IPS-18c (cell line): ENCODE results near the gene IL18BP.

Experiments used
- H3K4me3 ChIP-seq: 2 replicates; pipeline ENCODE4 v1.7.0; 2013; ENCODE audit warnings: low read depth, mild to moderate bottlenecking, low read length, moderate library complexity; ENCODE audit not compliant: insufficient read depth
- H3K9me3 ChIP-seq: one replicate; pipeline ENCODE4 v1.6.1; 2013; ENCODE audit warnings: mild to moderate bottlenecking, low read length, moderate library complexity; ENCODE audit not compliant: control insufficient read depth, insufficient read depth

IL18BP gene

GRCh38 chr11:72005347-72006260, 6.9 kb downstream of the IL18BP start:
- H3K4me3 ChIP-seq, result no peak overlapping the region
- H3K9me3 ChIP-seq, result no peaks in the 10 kb centered on the region

DNA sequence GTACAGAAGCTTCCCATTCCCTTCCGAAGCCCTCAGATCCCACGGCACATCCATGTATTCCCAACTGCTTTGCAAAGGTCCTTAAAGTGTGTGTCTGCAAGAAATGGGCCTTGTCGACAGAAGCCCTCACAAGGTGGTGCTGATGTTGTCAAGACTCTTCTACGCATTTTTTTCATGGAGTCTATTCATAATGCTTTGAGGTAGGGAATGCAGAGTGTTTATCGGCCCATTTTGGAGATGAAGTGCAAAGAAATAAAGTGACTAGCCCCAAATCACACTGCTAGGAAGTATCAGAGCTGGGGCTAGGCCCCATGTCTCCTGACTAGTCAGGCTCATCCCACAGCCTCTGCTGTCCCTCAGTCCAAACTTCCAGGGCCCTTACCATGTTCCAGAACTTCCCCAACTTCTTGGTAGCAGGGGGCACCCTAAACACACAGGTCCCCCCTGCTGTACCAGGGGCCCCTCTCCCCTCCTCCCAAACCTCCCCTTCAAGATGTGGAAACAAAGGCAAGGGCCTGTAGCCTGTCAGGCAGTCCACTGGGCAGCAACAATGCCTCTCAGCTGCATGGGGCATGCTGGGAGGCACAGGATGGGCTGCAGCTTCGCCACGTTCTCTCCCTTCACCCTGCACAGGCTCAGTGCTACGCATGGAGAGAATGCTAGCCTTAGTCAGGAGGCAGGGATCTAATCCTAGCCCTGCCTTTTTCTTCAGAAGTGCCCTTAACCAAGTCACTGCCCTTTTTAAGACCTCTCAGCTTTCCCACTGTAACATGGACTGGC, 7.8 kb downstream of the IL18BP start:
- Histone ChIP-seq H3K4me3 (no peak overlapping the region), H3K9me3 (no peaks in the 10 kb centered on the region)

DNA sequence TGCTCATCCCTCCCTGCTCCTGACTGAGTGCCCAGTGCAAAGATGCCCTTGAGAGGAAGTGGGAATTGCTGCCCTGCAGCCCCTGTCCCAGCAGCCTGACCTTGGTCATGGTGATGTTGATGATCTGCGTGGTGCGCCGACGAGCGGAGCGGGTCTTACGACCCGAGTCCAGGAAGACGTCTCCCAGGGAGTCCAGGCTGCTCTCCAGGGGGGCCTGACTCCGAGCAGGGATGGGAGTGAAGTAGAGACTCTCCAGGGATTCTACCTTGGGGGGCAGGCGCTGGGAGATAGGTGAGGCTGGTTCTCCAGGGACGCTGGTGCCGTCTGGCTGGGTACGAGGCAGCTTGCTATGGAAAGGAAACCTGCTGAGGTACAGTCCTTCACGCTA, 8.4 kb downstream of the IL18BP start:
- Histone ChIP-seq H3K9me3 (no peaks in the 10 kb centered on the region), H3K4me3 (no peak overlapping the region)

DNA sequence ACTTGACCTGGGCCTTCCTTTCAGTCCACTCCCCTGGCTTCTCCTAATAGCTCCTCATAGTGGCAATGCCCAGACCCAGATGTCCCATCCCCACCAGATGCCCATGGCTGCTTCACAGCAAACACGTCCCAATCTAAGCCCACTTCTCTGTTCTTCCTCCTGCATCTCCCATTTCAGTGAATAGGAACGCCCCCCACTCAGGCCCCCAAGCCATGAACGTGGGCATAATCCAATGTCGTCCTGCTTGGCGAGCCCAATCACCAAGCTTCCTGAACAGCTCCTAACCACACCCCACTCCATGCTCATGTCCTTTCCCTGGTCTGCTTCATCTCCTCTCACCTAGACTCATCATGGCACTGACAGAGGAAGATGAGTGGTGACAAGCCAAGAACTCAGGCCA, 8.9 kb downstream of the IL18BP start:
- no peak overlapping the region for H3K4me3 ChIP-seq

GRCh38 chr11:72008728-72009127, 10.0 kb downstream of the IL18BP start:
- H3K4me3 ChIP-seq, result no peak overlapping the region
- H3K9me3 ChIP-seq, result no peaks in the 10 kb centered on the region

More for the DNA sequence above, 8.9 kb downstream of the IL18BP start:
- H3K9me3 ChIP-seq, result no peaks in the 10 kb centered on the region

- Histone ChIP-seq H3K9me3 (no peaks in the 10 kb centered on the region), H3K4me3 (no peak overlapping the region)
Observed at GRCh38 chr11:72009156-72009555, 10.4 kb downstream of the IL18BP start.

GRCh38 chr11:72010529-72011233, 12.0 kb downstream of the IL18BP start:
- no peak overlapping the region for H3K4me3 ChIP-seq
- no peaks in the 10 kb centered on the region for H3K9me3 ChIP-seq

DNA sequence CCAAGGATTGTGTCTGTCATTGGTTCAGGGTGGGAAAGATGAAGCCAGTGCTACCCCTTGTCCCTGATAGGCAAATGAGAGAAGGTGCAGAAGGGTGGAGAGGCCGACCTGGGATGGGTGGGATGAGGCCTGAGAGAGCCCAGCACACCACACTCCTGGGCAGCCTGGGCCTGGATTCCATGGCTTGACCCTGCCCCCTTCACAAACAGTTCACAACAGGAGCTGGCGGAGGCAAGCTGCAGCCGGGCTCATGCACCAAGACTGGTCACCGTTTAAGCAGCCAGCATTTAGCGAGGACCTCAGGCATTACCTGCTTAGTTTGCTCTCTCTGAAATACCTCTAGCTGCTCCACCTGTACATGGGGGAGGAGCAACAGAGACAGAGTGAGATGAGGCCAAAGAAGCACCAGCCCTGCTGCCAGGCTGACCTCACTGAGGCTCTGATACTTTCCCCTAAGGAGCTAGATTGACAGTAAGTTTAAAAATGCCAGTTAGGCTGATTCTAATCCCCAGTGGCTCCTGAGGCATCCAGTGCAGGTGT, 13.5 kb downstream of the IL18BP start:
- H3K9me3 ChIP-seq, result no peaks in the 10 kb centered on the region

DNA sequence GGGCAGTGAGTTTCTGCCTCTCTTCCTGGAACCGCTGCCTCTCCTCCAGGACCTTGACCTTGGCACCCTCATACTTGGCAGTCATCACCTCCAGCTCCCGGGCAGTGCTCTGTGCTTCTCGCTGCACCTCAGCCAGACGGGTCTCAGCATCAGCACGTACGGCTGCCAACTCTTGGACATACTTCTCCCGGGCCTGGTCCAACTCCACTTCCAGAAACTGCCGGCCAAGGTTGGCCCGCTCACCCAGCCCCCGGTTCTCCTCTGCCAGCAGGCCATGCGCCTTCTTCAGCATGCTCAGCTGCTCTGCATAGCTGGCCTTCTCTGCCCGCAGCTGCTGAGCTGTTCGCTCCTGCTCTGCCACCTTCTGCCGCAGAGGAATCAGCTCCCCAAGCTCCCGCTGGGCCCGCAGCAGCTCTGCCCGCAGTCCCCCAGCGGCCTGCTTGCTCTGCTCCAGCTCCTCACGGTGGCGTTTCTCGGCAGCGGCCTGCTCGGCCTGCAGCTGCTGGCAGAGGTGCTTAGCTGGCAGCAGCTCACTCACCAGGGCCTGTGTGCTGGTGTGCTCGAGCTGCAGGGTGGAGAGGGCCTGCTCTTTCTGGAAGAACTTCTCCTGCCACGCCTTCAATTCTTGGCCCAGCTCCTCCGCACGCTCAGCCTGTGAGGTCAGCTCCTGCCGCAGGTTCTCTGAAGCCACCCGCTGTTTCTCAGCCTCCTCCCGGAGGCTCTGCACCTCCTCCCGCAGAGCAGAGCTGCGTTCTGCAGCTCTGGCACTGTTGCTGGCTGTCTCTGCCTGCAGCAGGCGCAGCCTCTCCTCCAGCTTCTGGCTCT, 14.4 kb downstream of the IL18BP start:
- Histone ChIP-seq H3K9me3 (no peaks in the 10 kb centered on the region), H3K4me3 (no peak overlapping the region)

More for the DNA sequence above, 13.5 kb downstream of the IL18BP start:
- no peak overlapping the region for H3K4me3 ChIP-seq

- no peaks in the 10 kb centered on the region for H3K9me3 ChIP-seq
- no peak overlapping the region for H3K4me3 ChIP-seq
Observed at GRCh38 chr11:72013765-72014711, 15.3 kb downstream of the IL18BP start.

- Histone ChIP-seq H3K4me3 (no peak overlapping the region), H3K9me3 (no peaks in the 10 kb centered on the region)
Observed at GRCh38 chr11:72014761-72015320, 16.1 kb downstream of the IL18BP start.

GRCh38 chr11:72015511-72016061, 16.9 kb downstream of the IL18BP start:
- Histone ChIP-seq H3K4me3 (no peak overlapping the region), H3K9me3 (no peaks in the 10 kb centered on the region)

- H3K4me3 ChIP-seq, result no peak overlapping the region
- no peaks in the 10 kb centered on the region for H3K9me3 ChIP-seq
Observed at GRCh38 chr11:72018171-72018570, 19.5 kb downstream of the IL18BP start.

GRCh38 chr11:72023335-72023734, 24.6 kb downstream of the IL18BP start:
- Histone ChIP-seq H3K9me3 (no peaks in the 10 kb centered on the region), H3K4me3 (no peak overlapping the region)

DNA sequence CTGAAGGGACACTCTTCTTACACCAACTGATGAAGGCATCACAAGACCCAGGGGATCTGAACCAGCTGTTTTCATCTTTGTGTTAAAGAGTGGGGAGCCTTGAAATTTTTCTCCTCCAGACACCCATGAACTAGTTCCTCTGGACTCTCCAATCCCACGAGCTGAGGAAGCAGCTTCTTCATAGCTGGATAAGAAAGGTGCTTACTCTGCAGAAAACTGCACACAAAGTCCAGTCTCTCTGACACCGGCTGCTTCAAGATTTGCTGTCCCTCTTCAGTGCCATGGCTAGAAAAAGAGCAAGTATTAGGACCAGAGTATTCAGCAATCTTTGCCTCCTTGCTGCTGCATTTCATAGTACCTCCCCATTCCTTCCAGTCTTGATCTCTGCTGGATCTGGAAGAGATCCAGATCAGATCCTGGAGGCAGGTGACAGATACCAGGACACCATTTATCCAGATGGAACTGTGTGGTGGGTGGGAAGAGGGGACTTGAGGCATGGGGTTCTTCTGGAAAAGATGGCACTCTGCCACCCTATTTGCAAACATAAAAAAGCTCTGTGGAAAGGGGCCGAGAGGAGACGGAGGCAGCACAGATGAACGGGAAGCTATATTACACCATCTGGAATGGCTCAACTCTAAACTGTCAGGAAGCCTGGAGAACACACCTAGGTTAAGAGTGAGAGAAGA, 25.5 kb downstream of the IL18BP start:
- no peaks in the 10 kb centered on the region for H3K9me3 ChIP-seq
- no peak overlapping the region for H3K4me3 ChIP-seq
